ENCODE results near the gene GFOD2.

The GFOD2 gene

GRCh38 chr16:67731071-67731752 is 12.1 kb upstream of the GFOD2 start:
- no peak for DNase-seq

- DNase-seq = no peak
Measured at GRCh38 chr16:67730326-67730725, 11.2 kb upstream of the GFOD2 start.

- DNase-seq = no peak
Measured at GRCh38 chr16:67729636-67730248, 10.6 kb upstream of the GFOD2 start.

- DNase-seq = no peak
Measured at GRCh38 chr16:67727521-67728485, 8.7 kb upstream of the GFOD2 start.

- no peak for DNase-seq
Measured at GRCh38 chr16:67726106-67727034, 7.3 kb upstream of the GFOD2 start.

- DNase-seq = no peak
Measured at GRCh38 chr16:67723911-67724305, 4.8 kb upstream of the GFOD2 start.

GRCh38 chr16:67723151-67723910 is 4.2 kb upstream of the GFOD2 start:
- DNase-seq = no peak

GRCh38 chr16:67720236-67720635 is 1.1 kb upstream of the GFOD2 start:
- DNase-seq = no peak

- no peak for DNase-seq
Measured at GRCh38 chr16:67719778-67720144, 645 bp upstream of the GFOD2 start.

- DNase-seq = no peak
Measured at GRCh38 chr16:67718668-67719047, 458 bp downstream of the GFOD2 start.

- no peak for DNase-seq
Measured at GRCh38 chr16:67716097-67716496, 3.0 kb downstream of the GFOD2 start.

- no peak for DNase-seq
Measured at GRCh38 chr16:67714522-67714921, 4.6 kb downstream of the GFOD2 start.

GRCh38 chr16:67713647-67714273 is 5.4 kb downstream of the GFOD2 start:
- DNase-seq = no peak

- no peak for DNase-seq
Measured at GRCh38 chr16:67710607-67711006, 8.5 kb downstream of the GFOD2 start.

GRCh38 chr16:67709050-67709449 is 10.1 kb downstream of the GFOD2 start:
- DNase-seq = no peak

- DNase-seq = no peak
Measured at GRCh38 chr16:67708368-67708771, 10.7 kb downstream of the GFOD2 start.

- no peak for DNase-seq
Measured at GRCh38 chr16:67707790-67708189, 11.3 kb downstream of the GFOD2 start.

GRCh38 chr16:67707210-67707609 is 11.9 kb downstream of the GFOD2 start:
- no peak for DNase-seq

- DNase-seq = no peak
Measured at GRCh38 chr16:67704110-67704509, 15.0 kb downstream of the GFOD2 start.

- DNase-seq = no peak
Measured at GRCh38 chr16:67703626-67704025, 15.5 kb downstream of the GFOD2 start.

GRCh38 chr16:67702130-67702529 is 17.0 kb downstream of the GFOD2 start:
- DNase-seq = no peak

All from NCI-H1417 treated with DMSO at 0.1 percent for 48 hours (cell line).